ENCODE results near the gene SF3B6.

The SF3B6 gene

GRCh38 chr2:24019729-24020128, 56.4 kb downstream of the SF3B6 start:
- Histone ChIP-seq H3K27me3 (ENCODE audit: insufficient read depth, poor library complexity, severe bottlenecking) (no peaks in the 10 kb centered on the region), H3K27ac (replicated peaks) (no peak overlapping the region), H3K4me3 (replicated peaks; ENCODE audit: insufficient read depth, low read length) (no peak overlapping the region)
- TF ChIP-seq REST (IDR thresholded peaks at IDR 0.05; ENCODE audit: insufficient replicate concordance, low read depth) (no peak), SPI1 (IDR thresholded peaks at IDR 0.05; ENCODE audit: borderline replicate concordance, low read depth) (no peak), GABPA (IDR thresholded peaks at IDR 0.05; ENCODE audit: low read depth) (no peak)
- DNase-seq (ENCODE audit: low read depth in 1 of 2, low spot score in 1 of 2): no peak

GRCh38 chr2:24018241-24018640, 57.9 kb downstream of the SF3B6 start:
- peaks cover under 1% of the 10 kb centered on the region for H3K27me3 ChIP-seq (ENCODE audit: insufficient read depth, poor library complexity, severe bottlenecking)
- no peak overlapping the region for H3K4me3 ChIP-seq (replicated peaks; ENCODE audit: insufficient read depth, low read length)
- no peak overlapping the region for H3K27ac ChIP-seq (replicated peaks)
- TF ChIP-seq REST (IDR thresholded peaks at IDR 0.05; ENCODE audit: insufficient replicate concordance, low read depth) (no peak), SPI1 (IDR thresholded peaks at IDR 0.05; ENCODE audit: borderline replicate concordance, low read depth) (no peak), GABPA (IDR thresholded peaks at IDR 0.05; ENCODE audit: low read depth) (no peak)
- no peak for DNase-seq (ENCODE audit: low read depth in 1 of 2, low spot score in 1 of 2)

GRCh38 chr2:24017711-24018110, 58.4 kb downstream of the SF3B6 start:
- DNase-seq (ENCODE audit: low read depth in 1 of 2, low spot score in 1 of 2): no peak
- Histone ChIP-seq H3K27me3 (ENCODE audit: insufficient read depth, poor library complexity, severe bottlenecking) (peaks cover 6% of the 10 kb centered on the region), H3K4me3 (replicated peaks; ENCODE audit: insufficient read depth, low read length) (no peak overlapping the region), H3K27ac (replicated peaks) (no peak overlapping the region)
- TF ChIP-seq SPI1 (IDR thresholded peaks at IDR 0.05; ENCODE audit: borderline replicate concordance, low read depth) (no peak), REST (IDR thresholded peaks at IDR 0.05; ENCODE audit: insufficient replicate concordance, low read depth) (no peak), CTCF (IDR thresholded peaks at IDR 0.05; ENCODE audit: insufficient read depth, low read length) (no peak), GABPA (IDR thresholded peaks at IDR 0.05; ENCODE audit: low read depth) (no peak), POLR2AphosphoS5 (IDR thresholded peaks at IDR 0.05; ENCODE audit: low read depth) (no peak)

Data from HL-60 (cell line).